PC-9 (cell line): ENCODE measurements around the gene PTPRD.

Source experiments
- EZH2 ChIP-seq: fragments of 200-600 bp; sonication (generic); IDR thresholded peaks from 2 replicates; pipeline ENCODE4 v1.8.0; 2017; ENCODE audit warnings: antibody characterized with exemption, low read depth
- TF ChIP-seq, protein P1 (sequence below): fragments of 200-600 bp; sonication (generic); conservative IDR thresholded peaks from 2 replicates; pipeline ENCODE4 v1.6.1; 2017; ENCODE audit warnings: mixed run types, antibody characterized with exemption, mild to moderate bottlenecking, moderate library complexity

DNA sequence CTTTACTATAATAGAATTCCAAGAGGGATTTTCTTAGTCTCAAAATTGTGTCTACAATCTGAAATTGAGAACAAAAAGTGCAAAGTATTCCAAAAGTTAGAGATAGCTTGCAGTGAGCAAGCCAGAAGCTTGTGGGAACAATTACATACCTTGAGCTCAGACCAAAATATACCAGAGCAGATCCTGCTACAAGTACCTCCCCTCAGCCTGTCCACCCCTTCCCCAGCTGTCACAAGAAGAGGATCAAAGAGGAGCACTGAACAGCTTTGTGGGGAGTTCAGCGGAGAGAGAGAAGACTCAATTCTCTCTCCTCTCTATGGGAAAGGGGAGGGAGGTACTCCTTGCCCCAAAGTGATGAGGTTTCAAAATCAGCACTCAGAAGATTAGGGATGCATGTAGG is 1944.1 kb downstream of the PTPRD start:
- TF ChIP-seq, protein P1, sequence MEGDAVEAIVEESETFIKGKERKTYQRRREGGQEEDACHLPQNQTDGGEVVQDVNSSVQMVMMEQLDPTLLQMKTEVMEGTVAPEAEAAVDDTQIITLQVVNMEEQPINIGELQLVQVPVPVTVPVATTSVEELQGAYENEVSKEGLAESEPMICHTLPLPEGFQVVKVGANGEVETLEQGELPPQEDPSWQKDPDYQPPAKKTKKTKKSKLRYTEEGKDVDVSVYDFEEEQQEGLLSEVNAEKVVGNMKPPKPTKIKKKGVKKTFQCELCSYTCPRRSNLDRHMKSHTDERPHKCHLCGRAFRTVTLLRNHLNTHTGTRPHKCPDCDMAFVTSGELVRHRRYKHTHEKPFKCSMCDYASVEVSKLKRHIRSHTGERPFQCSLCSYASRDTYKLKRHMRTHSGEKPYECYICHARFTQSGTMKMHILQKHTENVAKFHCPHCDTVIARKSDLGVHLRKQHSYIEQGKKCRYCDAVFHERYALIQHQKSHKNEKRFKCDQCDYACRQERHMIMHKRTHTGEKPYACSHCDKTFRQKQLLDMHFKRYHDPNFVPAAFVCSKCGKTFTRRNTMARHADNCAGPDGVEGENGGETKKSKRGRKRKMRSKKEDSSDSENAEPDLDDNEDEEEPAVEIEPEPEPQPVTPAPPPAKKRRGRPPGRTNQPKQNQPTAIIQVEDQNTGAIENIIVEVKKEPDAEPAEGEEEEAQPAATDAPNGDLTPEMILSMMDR = no peak
- no peak for TF ChIP-seq EZH2
